Activated CD4-positive, alpha-beta T cell treated with anti-CD3 and anti-CD28 coated beads, Interleukin-2, amount 10 ng/mL, durations not matched to agents 24 days and 14 days (primary cell): Measurements from ENCODE around the gene PER1. TPM values are rescaled to one million over a fixed set of nuclear protein-coding genes. Genes with fewer than 3 reads are reported as not detected.
A peak's percentile ranks its signal among the peaks of the same experiment; 100 is the strongest.

Source experiments
- DNase-seq: peaks from one replicate; pipeline ENCODE4 v3.0.0; 2022
- H3K27ac Mint-ChIP-seq: one replicate; pipeline ENCODE4 v1.8.0; 2022; ENCODE audit warnings: mild to moderate bottlenecking, mixed read lengths
- H3K27me3 Mint-ChIP-seq: one replicate; pipeline ENCODE4 v1.8.0; 2022; ENCODE audit warnings: mixed read lengths
- H3K36me3 Mint-ChIP-seq: one replicate; pipeline ENCODE4 v1.8.0; 2022; ENCODE audit warnings: low read depth, mild to moderate bottlenecking, mixed read lengths
- H3K4me1 Mint-ChIP-seq: one replicate; pipeline ENCODE4 v1.8.0; 2021; ENCODE audit warnings: mixed read lengths
- H3K4me3 Mint-ChIP-seq: one replicate; pipeline ENCODE4 v1.8.0; 2022; ENCODE audit warnings: mild to moderate bottlenecking, moderate library complexity, mixed read lengths
- H3K9me3 Mint-ChIP-seq: one replicate; pipeline ENCODE4 v1.8.0; 2021; ENCODE audit warnings: mixed read lengths
- intact Hi-C: fragments of 100-400 bp; cut with micrococcal nuclease; formaldehyde crosslinking; loops from one replicate; pipeline ENCODE4 v1.15.1; 2023
- total RNA-seq: library from RNA; stranded (reverse); gene quantifications from 2 replicates; pipeline ENCODE4 v1.2.3, GENCODE V29; 2022

Gene PER1
- total RNA-seq, 1 donor from 2014 or later = 41.7 TPM

DNA sequence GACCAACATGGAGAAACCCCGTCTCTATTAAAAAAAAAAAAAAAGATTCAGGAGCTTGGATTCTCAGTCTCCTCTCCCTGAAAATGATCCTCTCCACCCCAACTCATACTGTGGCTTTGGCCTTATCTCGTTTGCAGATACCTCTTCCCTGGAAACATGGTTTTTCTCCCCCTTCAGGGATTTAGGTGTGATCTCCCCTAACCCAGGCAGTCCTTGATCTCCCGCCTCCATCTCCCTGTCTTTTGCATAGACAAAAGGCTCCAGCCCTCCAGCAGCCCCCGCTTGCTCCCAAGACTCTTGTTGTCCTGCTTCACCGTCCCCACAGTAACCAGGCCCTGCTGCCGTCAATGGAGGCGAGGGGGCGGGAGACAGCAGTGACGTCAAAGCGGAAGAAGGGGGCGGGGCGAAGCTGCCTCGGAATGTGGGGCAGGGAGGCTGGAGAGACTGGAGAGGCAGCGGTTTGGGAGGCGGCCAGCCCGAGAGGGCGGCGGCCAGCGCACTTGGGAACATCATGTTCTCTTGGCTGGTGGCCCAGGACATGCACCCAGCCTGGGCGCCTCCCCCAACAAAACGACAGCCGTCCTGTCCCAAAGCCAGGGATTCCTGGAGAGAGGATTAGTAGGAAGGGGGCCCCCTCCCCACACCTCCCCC, 1.9 kb upstream of the PER1 start:
- Mint-ChIP-seq H3K27ac (no peak overlapping the region), H3K9me3 (no peaks in the 10 kb centered on the region), H3K4me1 (peaks cover 48% of the 10 kb centered on the region), H3K27me3 (no peaks in the 10 kb centered on the region), H3K4me3 (no peak overlapping the region), H3K36me3 (peaks cover 19% of the 10 kb centered on the region)
- intact Hi-C loops = loop anchor here (10.0 kb wide), 2 partner anchors 469 to 919 kb away; partner anchors contain the start of genes DVL2, PHF23, TP53 and WRAP53
- peak; percentile 98 for DNase-seq

DNA sequence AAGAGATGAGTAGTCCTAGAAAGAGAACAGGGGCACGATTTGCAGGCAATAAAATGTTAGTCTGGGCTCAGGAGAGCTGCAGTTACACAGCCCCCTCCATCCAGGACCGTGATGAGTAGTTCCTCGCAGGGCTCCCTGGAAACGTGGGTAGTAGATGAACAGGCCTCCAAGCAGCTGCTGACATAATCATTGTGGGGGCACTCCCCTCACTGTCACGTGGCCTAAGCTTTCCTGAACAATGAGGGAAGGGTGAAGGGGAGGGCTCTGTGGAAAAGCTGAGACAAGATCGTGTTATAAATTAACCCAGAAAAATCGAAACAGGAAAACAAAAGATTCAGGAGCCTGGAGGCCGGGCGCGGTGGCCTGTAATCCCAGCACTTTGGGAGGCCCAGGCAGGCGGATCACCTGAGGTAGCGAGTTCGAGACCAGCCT, 1.3 kb upstream of the PER1 start:
- Mint-ChIP-seq H3K27ac (no peak overlapping the region), H3K9me3 (no peaks in the 10 kb centered on the region), H3K27me3 (no peaks in the 10 kb centered on the region), H3K36me3 (peaks cover 19% of the 10 kb centered on the region), H3K4me1 (peaks cover 43% of the 10 kb centered on the region), H3K4me3 (no peak overlapping the region)
- DNase-seq = peak; percentile 81
- intact Hi-C loops = loop anchor here (10.0 kb wide), 2 partner anchors 469 to 919 kb away; partner anchors contain the start of genes DVL2, PHF23, TP53 and WRAP53

DNA sequence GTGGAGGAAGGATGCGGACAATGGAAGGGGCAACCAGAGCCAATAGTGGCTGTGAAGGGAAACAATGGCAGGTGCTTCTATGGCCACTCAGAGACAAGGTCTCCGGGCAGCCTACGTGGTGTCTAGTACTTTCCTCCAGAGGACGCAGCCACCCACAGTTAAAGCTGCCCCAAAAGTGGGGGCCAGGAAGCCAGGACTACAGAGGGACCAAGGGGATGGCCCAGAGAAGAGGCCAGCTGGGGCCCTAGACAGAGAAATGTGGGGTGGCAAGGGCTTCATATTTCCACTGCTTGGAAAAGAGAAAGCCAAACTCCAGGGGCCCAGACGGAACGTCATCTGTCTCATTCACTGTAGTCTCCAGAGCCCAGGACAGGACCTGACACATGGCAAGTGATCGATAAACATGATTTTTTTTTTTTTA, 837 bp upstream of the PER1 start:
- no peak overlapping the region for H3K4me3 Mint-ChIP-seq
- DNase-seq = peak; percentile 69
- H3K4me1 Mint-ChIP-seq = peaks cover 41% of the 10 kb centered on the region
- peaks cover 21% of the 10 kb centered on the region for H3K36me3 Mint-ChIP-seq
- H3K9me3 Mint-ChIP-seq = no peaks in the 10 kb centered on the region
- intact Hi-C loops = loop anchor here (10.0 kb wide), 2 partner anchors 468 to 918 kb away; partner anchors contain the start of genes DVL2, PHF23, TP53 and WRAP53
- no peak overlapping the region for H3K27ac Mint-ChIP-seq
- H3K27me3 Mint-ChIP-seq = no peaks in the 10 kb centered on the region

DNA sequence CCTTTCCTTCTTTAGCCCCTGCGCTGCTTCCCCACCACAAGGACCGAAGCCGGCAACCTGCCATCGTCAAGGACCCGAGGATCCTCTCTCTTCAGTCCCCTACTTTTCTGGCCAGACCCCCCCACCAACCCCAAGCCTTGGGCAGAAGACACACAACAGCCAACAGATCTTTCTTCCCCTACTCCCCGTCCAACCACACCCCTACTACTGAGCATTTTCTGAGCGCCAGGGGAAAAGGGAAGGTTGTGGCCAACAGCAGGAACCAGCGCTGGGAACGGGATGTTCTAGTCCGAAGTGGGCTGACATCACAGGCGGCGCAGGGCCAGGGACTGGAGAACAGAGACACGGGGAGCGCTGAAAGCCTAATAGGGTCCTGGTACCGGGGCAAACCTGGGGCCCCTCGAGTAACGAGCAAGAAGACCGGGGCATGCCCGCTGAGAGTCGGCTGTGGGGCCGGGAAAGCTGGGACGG, 528 bp downstream of the PER1 start:
- Mint-ChIP-seq H3K9me3 (no peaks in the 10 kb centered on the region), H3K4me3 (no peak overlapping the region), H3K36me3 (peaks cover 31% of the 10 kb centered on the region), H3K4me1 (peaks cover 42% of the 10 kb centered on the region), H3K27ac (no peak overlapping the region), H3K27me3 (no peaks in the 10 kb centered on the region)
- DNase-seq = peak; percentile 82
- intact Hi-C loops = loop anchor here (1.0 to 10.0 kb wide), 4 partner anchors 12 to 917 kb away; partner anchors contain the start of genes DVL2, PHF23, TP53 and WRAP53

- Mint-ChIP-seq H3K4me1 (peaks cover 42% of the 10 kb centered on the region), H3K4me3 (no peak overlapping the region), H3K27ac (no peak overlapping the region), H3K36me3 (peaks cover 36% of the 10 kb centered on the region), H3K9me3 (no peaks in the 10 kb centered on the region), H3K27me3 (no peaks in the 10 kb centered on the region)
- DNase-seq = peak; percentile 98
- intact Hi-C loops = loop anchor here (1.0 to 10.0 kb wide), 3 partner anchors 12 to 916 kb away; partner anchors contain the start of genes DVL2, PHF23, TP53 and WRAP53
Observed at GRCh38 chr17:8151120-8151640, 1.0 kb downstream of the PER1 start.

DNA sequence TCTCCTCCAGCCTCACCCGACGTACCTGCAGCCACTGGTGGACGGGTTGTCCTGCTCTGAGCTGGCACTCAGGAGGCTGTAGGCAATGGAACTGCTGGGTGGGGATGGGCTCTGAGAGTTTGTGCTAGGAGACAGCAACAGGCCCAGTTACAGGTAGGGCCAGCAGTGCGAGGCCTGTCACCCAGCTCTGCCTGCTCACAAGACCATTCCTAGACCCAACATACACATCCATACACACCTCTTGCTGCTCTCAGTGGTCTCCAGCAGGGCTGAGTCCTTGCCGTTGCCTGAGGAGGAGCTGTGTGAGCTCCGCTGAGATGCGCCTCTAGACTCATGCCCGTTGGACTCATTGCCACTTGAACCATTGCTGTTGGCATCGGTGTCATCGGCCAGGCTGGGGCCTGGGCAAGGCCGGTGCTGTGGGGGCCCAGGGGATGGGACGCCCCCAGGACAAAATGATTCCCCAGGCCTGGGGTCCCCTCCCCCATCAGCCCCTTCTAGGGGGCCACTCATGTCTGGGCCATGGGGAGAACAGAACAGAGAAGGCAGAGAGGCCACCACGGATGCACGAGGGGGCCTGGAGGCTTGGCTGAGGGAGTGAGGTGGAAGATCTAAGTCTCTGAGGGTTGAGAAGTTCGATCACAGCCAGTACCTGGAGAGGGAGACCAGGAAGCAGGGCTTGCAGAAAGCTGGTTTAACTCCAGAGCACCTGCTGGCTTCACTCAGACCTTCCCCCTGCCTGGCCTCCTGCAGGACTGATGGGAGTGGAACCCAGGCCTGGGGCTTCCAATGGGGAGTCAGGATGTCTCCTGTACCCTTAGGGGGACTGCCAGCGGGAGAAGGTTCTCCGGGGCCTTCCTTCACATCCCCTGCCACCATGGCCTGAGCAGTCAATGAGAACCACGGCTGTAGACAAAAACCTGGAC, 1.7 kb downstream of the PER1 start:
- no peaks in the 10 kb centered on the region for H3K9me3 Mint-ChIP-seq
- peak; percentile 64 for DNase-seq
- H3K4me1 Mint-ChIP-seq = peaks cover 41% of the 10 kb centered on the region
- no peak overlapping the region for H3K4me3 Mint-ChIP-seq
- H3K27me3 Mint-ChIP-seq = no peaks in the 10 kb centered on the region
- H3K27ac Mint-ChIP-seq = no peak overlapping the region
- peaks cover 41% of the 10 kb centered on the region for H3K36me3 Mint-ChIP-seq
- intact Hi-C loops = loop anchor here (1.0 to 10.0 kb wide), 3 partner anchors 11 to 916 kb away; partner anchors contain the start of genes DVL2, PHF23, TP53 and WRAP53

- DNase-seq = peak; percentile 62
- H3K36me3 Mint-ChIP-seq = peaks cover 42% of the 10 kb centered on the region
- intact Hi-C loops = loop anchor here (10.0 kb wide), 2 partner anchors 465 to 915 kb away; partner anchors contain the start of genes DVL2, PHF23, TP53 and WRAP53
- no peaks in the 10 kb centered on the region for H3K9me3 Mint-ChIP-seq
- H3K4me1 Mint-ChIP-seq = peaks cover 32% of the 10 kb centered on the region
- H3K4me3 Mint-ChIP-seq = no peak overlapping the region
- H3K27me3 Mint-ChIP-seq = no peaks in the 10 kb centered on the region
- H3K27ac Mint-ChIP-seq = no peak overlapping the region
Observed at GRCh38 chr17:8149419-8150193, 2.6 kb downstream of the PER1 start.

DNA sequence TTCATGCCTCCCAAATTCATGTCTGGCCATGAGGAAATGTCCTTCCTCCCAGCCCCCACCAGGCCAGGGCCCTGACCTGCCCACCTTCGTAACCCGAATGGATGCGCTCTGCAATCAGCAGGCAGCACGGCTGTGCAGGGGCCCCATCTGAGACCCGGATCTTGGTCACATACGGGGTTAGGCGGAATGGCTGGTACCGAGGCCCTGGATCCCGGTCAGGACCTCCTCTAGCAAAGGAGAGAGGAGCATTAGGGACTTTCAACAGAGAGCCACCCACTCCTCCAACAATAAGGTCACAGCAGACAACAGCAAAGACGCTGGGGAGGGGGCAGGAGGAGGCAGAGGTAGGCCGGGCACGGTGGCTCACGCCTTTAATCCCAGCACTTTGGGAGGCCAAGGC, 3.6 kb downstream of the PER1 start:
- H3K4me1 Mint-ChIP-seq = peaks cover 24% of the 10 kb centered on the region
- H3K36me3 Mint-ChIP-seq = peaks cover 49% of the 10 kb centered on the region
- peak; percentile 58 for DNase-seq
- intact Hi-C loops = no loop called here
- H3K27ac Mint-ChIP-seq = peak overlapping the region; percentile 20
- H3K4me3 Mint-ChIP-seq = no peak overlapping the region
- H3K27me3 Mint-ChIP-seq = no peaks in the 10 kb centered on the region
- no peaks in the 10 kb centered on the region for H3K9me3 Mint-ChIP-seq

- peaks cover 52% of the 10 kb centered on the region for H3K36me3 Mint-ChIP-seq
- peak; percentile 55 for DNase-seq
- no peak overlapping the region for H3K27ac Mint-ChIP-seq
- H3K4me1 Mint-ChIP-seq = peaks cover 18% of the 10 kb centered on the region
- H3K4me3 Mint-ChIP-seq = no peak overlapping the region
- no peaks in the 10 kb centered on the region for H3K27me3 Mint-ChIP-seq
- no peaks in the 10 kb centered on the region for H3K9me3 Mint-ChIP-seq
- intact Hi-C loops = no loop called here
Observed at GRCh38 chr17:8147805-8148404, 4.3 kb downstream of the PER1 start.

- no peak overlapping the region for H3K27ac Mint-ChIP-seq
Observed at GRCh38 chr17:8147141-8147804, 4.9 kb downstream of the PER1 start.

DNA sequence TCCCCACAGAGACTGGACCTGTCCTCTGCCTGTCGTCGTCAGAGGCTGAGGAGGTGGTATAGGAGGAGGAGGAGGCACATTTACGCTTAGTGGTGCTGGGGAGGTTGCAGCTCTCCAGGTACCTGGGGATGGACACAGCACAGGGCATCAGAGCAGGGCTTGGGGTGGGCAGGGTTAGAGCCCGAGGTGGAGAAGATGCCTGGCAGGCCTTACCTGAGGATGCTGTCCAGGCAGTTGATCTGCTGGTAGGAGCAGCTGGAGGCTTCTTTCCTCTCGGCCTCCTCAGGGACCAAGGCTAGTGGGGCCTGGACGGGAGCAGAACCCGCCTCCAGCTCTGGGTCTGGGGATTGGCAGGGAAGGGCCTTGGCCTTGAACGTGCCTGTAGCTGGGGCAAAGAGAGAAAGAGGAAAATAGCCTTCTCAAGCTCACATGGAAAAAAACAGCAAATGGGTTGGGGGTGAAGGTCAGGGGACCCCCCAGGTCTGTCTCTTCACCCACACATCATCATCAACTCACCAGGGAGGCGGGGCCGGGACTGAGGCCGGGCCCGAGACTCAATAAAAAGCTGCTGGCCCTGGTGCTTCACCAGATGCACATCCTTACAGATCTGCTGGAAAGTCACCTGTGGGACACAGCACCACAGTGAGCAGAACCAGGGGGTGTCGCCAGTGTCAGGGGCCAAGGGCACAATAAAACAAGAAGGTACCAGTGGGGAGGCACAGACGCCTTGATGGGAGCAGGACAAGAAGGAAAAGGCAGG, 5.6 kb downstream of the PER1 start:
- H3K4me1 Mint-ChIP-seq = peaks cover 10% of the 10 kb centered on the region
- no peaks in the 10 kb centered on the region for H3K9me3 Mint-ChIP-seq
- intact Hi-C loops = no loop called here
- H3K4me3 Mint-ChIP-seq = no peak overlapping the region
- no peak overlapping the region for H3K27ac Mint-ChIP-seq
- no peak for DNase-seq
- H3K36me3 Mint-ChIP-seq = peaks cover 60% of the 10 kb centered on the region
- H3K27me3 Mint-ChIP-seq = no peaks in the 10 kb centered on the region

More at GRCh38 chr17:8147141-8147804, 4.9 kb downstream of the PER1 start:
- intact Hi-C loops = no loop called here
- peak; percentile 57 for DNase-seq
- peaks cover 54% of the 10 kb centered on the region for H3K36me3 Mint-ChIP-seq
- H3K4me1 Mint-ChIP-seq = peaks cover 12% of the 10 kb centered on the region
- H3K9me3 Mint-ChIP-seq = no peaks in the 10 kb centered on the region
- no peaks in the 10 kb centered on the region for H3K27me3 Mint-ChIP-seq
- no peak overlapping the region for H3K4me3 Mint-ChIP-seq

GRCh38 chr17:8145811-8146210, 6.4 kb downstream of the PER1 start:
- peaks cover 8% of the 10 kb centered on the region for H3K4me1 Mint-ChIP-seq
- H3K27ac Mint-ChIP-seq = no peak overlapping the region
- no peaks in the 10 kb centered on the region for H3K9me3 Mint-ChIP-seq
- no peak for DNase-seq
- H3K36me3 Mint-ChIP-seq = peaks cover 66% of the 10 kb centered on the region
- intact Hi-C loops = no loop called here
- no peak overlapping the region for H3K4me3 Mint-ChIP-seq
- H3K27me3 Mint-ChIP-seq = no peaks in the 10 kb centered on the region
